Measurements from ENCODE around the gene ST3GAL2. TPM values are rescaled to one million over a fixed set of nuclear protein-coding genes. Genes with fewer than 3 reads are reported as not detected.

ST3GAL2 gene
- total and polyA plus RNA-seq, 10 of the 15 experiments (the other 5 are each of a cell fraction or from before 2014, with no cell fraction given), result 0.95 to 61.7 (median 25.9) TPM

DNA sequence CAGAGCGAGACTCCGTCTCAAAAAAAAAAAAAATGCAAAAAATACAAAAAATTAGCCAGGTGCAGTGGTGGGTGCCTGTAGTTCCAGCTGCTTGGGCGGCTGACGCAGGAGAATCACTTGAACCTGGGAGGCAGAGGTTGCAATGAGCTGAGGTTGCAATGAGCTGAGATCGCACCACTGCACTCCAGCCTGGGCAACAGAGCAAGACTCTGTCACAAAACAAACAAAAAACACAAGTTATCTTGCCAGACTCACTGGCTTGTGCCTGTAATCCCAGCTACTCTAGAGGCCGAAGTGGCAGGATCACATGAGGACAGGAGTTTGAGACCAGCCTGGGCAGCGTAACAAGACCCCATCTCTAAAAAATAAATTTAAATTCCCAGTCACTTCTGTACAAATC is 3.4 kb upstream of the ST3GAL2 start:
- DNase-seq (ENCODE audit: low read depth, low spot score) (no peak), FAIRE-seq (no peak), ATAC-seq (no peak)
- in situ Hi-C loops (cut with MboI) (no loop called here), intact Hi-C loops (cut with micrococcal nuclease; ENCODE audit: unreplicated experiment) (no loop called here)
- Histone ChIP-seq H3K4me1 (ENCODE audit: control insufficient read depth, insufficient read depth, low read length) (peaks cover 5% of the 10 kb centered on the region; the same call in 1 of the 2 replicates), H3K4me2 (ENCODE audit: control insufficient read depth, insufficient read depth) (no peak overlapping the region), H4K20me1 (ENCODE audit: control insufficient read depth, insufficient read depth) (no peaks in the 10 kb centered on the region), H3K36me3 (ENCODE audit: control insufficient read depth in 2 of 2, insufficient read depth in 2 of 2, low read length in 1 of 2) (no peaks in the 10 kb centered on the region), H3K9ac (ENCODE audit: control insufficient read depth, insufficient read depth, low read length) (no peak overlapping the region), H3K9me3 (replicated peaks; ENCODE audit: control insufficient read depth, insufficient read depth, low read length) (no peaks in the 10 kb centered on the region), H3K27me3 (replicated peaks in 1 of 2; ENCODE audit: control insufficient read depth in 2 of 2, insufficient read depth in 2 of 2, low read length in 1 of 2) (no peaks in the 10 kb centered on the region), H3K4me3 (no peak overlapping the region), H3K27ac (ENCODE audit: control insufficient read depth, insufficient read depth) (no peak overlapping the region), H2AFZ (ENCODE audit: control insufficient read depth, low read depth, low read length) (no peak overlapping the region), H3K79me2 (ENCODE audit: control insufficient read depth, insufficient read depth, low read length) (peaks cover 16% of the 10 kb centered on the region)
- ChIA-PET RAD21 (ENCODE audit: unreplicated experiment) (interaction anchor here (0.7 kb wide), 1 partner anchor 12 kb away, joined by 3 read pairs; no protein-coding TSS in a partner anchor), SMC1A (ENCODE audit: uncharacterized antibody, unreplicated experiment) (interaction anchor here (1.2 to 1.8 kb wide), 3 partner anchors 11 to 35 kb away, joined by 3 to 8 read pairs (median 6); no protein-coding TSS in a partner anchor), POLR2A (interaction anchor here (0.6 kb wide), 1 partner anchor 41 kb away, joined by 3 read pairs; no protein-coding TSS in a partner anchor), CTCF (interaction anchor here (0.6 to 2.8 kb wide), 3 partner anchors 12 to 62 kb away, joined by 3 to 12 read pairs (median 5); partner anchors contain the start of gene FCSK)
- TF ChIP-seq HDGF (IDR thresholded peaks at IDR 0.05) (no peak), ZNF207 (IDR thresholded peaks at IDR 0.05; ENCODE audit: borderline replicate concordance) (no peak)
- 85% methylated on average over 5 of the region's 7 CpGs for WGBS (ENCODE audit: insufficient coverage, insufficient replicate concordance, low lambda C conversion rate, missing lambda C conversion rate)
- no TSS peak for BruUV-seq (replicated peaks)

DNA sequence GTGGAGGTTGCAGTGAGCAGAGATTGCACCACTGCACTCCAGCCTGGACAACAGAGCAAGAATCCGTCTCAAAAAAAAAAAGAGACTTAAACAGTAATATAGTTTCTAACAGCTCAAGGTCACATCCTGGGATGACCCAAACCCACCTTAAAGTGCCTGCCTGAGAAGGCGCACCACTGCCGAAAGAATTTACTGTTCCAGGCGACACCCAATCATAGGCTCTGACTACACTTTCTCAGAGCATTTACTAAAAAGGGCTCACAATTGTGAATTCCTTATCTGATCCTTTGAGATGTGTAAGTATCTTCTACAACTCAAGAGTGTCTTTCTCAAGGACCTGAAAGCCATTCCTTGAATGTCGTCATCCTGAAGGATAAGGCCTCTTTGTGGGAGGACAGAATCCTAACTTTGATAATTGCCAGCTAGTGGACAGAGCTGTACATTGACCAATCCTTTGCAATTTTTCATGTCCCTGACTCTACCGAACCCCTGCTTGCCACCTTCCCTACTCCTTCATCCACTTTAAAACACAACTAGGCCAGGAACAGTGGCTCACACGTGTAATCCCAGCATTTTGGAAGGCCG is 2.6 kb upstream of the ST3GAL2 start:
- H3K9me3 ChIP-seq (replicated peaks; ENCODE audit: control insufficient read depth, insufficient read depth, low read length), result no peaks in the 10 kb centered on the region
- no peak overlapping the region for H2AFZ ChIP-seq (ENCODE audit: control insufficient read depth, low read depth, low read length)
- no TSS peak for BruUV-seq (replicated peaks)
- no peak for ATAC-seq
- no peak overlapping the region for H3K4me3 ChIP-seq
- ChIA-PET RAD21 (ENCODE audit: unreplicated experiment) (interaction anchor here (0.7 to 1.5 kb wide), 2 partner anchors 32 to 60 kb away, joined by 3 read pairs; no protein-coding TSS in a partner anchor), CTCF (interaction anchor here (0.6 to 2.8 kb wide), 3 partner anchors 13 to 61 kb away, joined by 5 to 12 read pairs (median 6); partner anchors contain the start of gene FCSK), POLR2A (interaction anchor here (1.0 to 4.3 kb wide), 3 partner anchors 12 to 81 kb away, joined by 3 to 30 read pairs (median 3); partner anchors contain the start of gene FCSK), SMC1A (ENCODE audit: uncharacterized antibody, unreplicated experiment) (interaction anchor here (1.3 kb wide), 1 partner anchor 15 kb away, joined by 6 read pairs; no protein-coding TSS in a partner anchor)
- peaks cover 10% of the 10 kb centered on the region for H3K4me1 ChIP-seq (ENCODE audit: control insufficient read depth, insufficient read depth, low read length)
- no peaks in the 10 kb centered on the region for H4K20me1 ChIP-seq (ENCODE audit: control insufficient read depth, insufficient read depth)
- intact Hi-C loops (cut with micrococcal nuclease; ENCODE audit: unreplicated experiment), result no loop called here
- no peaks in the 10 kb centered on the region for H3K27me3 ChIP-seq (replicated peaks in 1 of 2; ENCODE audit: control insufficient read depth in 2 of 2, insufficient read depth in 2 of 2, low read length in 1 of 2)
- WGBS (ENCODE audit: insufficient coverage, insufficient replicate concordance, low lambda C conversion rate, missing lambda C conversion rate), result 68% methylated on average over 8 of the region's 8 CpGs
- no peak for DNase-seq (ENCODE audit: low read depth, low spot score)
- FAIRE-seq, result no peak
- no peak overlapping the region for H3K27ac ChIP-seq (ENCODE audit: control insufficient read depth, insufficient read depth)
- peaks cover 25% of the 10 kb centered on the region for H3K79me2 ChIP-seq (ENCODE audit: control insufficient read depth, insufficient read depth, low read length)
- no peaks in the 10 kb centered on the region for H3K36me3 ChIP-seq (ENCODE audit: control insufficient read depth in 2 of 2, insufficient read depth in 2 of 2, low read length in 1 of 2)
- no peak overlapping the region for H3K4me2 ChIP-seq (ENCODE audit: control insufficient read depth, insufficient read depth)
- H3K9ac ChIP-seq (ENCODE audit: control insufficient read depth, insufficient read depth, low read length), result no peak overlapping the region
- in situ Hi-C loops (cut with MboI), result no loop called here
- TF ChIP-seq MTA3 (IDR thresholded peaks at IDR 0.05; ENCODE audit: borderline replicate concordance, low read length) (no peak), BACH1 (IDR thresholded peaks at IDR 0.05; ENCODE audit: borderline replicate concordance) (no peak), NFYB (IDR thresholded peaks at IDR 0.05; ENCODE audit: insufficient read depth, low read depth, low read length) (no peak), CBX3 (IDR thresholded peaks at IDR 0.05; ENCODE audit: borderline replicate concordance, low read depth) (no peak), HDAC6 (IDR thresholded peaks at IDR 0.05; ENCODE audit: unreplicated experiment) (no peak), MEF2A (IDR thresholded peaks at IDR 0.05; ENCODE audit: insufficient read depth, low read depth, low read length) (no peak), HDGF (IDR thresholded peaks at IDR 0.05) (no peak), EP300 (IDR thresholded peaks at IDR 0.05; ENCODE audit: borderline replicate concordance in 1 of 2, control insufficient read depth in 1 of 2, low read depth in 2 of 2, low read length in 2 of 2) (no peak), MYB (IDR thresholded peaks at IDR 0.05; ENCODE audit: borderline replicate concordance, low read depth, low read length) (no peak), TCF12 (IDR thresholded peaks at IDR 0.05; ENCODE audit: low read depth, low read length) (no peak), ZBED1 (IDR thresholded peaks at IDR 0.05; ENCODE audit: borderline replicate concordance) (no peak), BCL11A (IDR thresholded peaks at IDR 0.05; ENCODE audit: low read depth, low read length) (no peak), ESRRA (IDR thresholded peaks at IDR 0.05; ENCODE audit: low read length) (no peak), RCOR1 (conservative IDR thresholded peaks at IDR 0.05; ENCODE audit: low read depth, low read length) (no peak), IKZF2 (IDR thresholded peaks at IDR 0.05) (no peak)
- TF ChIP-seq, protein P1, sequence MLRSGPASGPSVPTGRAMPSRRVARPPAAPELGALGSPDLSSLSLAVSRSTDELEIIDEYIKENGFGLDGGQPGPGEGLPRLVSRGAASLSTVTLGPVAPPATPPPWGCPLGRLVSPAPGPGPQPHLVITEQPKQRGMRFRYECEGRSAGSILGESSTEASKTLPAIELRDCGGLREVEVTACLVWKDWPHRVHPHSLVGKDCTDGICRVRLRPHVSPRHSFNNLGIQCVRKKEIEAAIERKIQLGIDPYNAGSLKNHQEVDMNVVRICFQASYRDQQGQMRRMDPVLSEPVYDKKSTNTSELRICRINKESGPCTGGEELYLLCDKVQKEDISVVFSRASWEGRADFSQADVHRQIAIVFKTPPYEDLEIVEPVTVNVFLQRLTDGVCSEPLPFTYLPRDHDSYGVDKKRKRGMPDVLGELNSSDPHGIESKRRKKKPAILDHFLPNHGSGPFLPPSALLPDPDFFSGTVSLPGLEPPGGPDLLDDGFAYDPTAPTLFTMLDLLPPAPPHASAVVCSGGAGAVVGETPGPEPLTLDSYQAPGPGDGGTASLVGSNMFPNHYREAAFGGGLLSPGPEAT (IDR thresholded peaks at IDR 0.05; ENCODE audit: low read depth), result no peak

All from GM12878 (cell line).